Spleen (tissue), 11 donors: Measurements from ENCODE around the gene B4GALT3. TPM values are rescaled to one million over a fixed set of nuclear protein-coding genes. Genes with fewer than 3 reads are reported as not detected.

ENCODE experiments used
- DNase-seq: peaks from one replicate; pipeline ENCODE4 v3.0.0-alpha.2; 2020
- H3K27ac ChIP-seq, 8 donors: fragments of 200-600 bp; sonication (generic) in 7 of 8; 1 replicate in 4 of 8; 2 replicates in 4 of 8; pipeline versions ENCODE4 v1.5.0 to v1.8.0; 2016 to 2021; ENCODE audit warnings: inconsistent platforms in 4 of 8, mild to moderate bottlenecking in 4 of 8, moderate library complexity in 1 of 8
- H3K27me3 ChIP-seq, 7 donors: fragments of 200-600 bp; sonication (generic) in 6 of 7; replicated peaks in 1 of 7; 1 replicate in 4 of 7; 2 replicates in 3 of 7; pipeline versions ENCODE4 v1.5.0 to v1.8.0; 2016 to 2021; ENCODE audit warnings: inconsistent platforms in 3 of 7, mild to moderate bottlenecking in 1 of 7
- H3K36me3 ChIP-seq, 6 donors: fragments of 200-600 bp; sonication (generic) in 5 of 6; 1 replicate in 4 of 6; 2 replicates in 2 of 6; pipeline versions ENCODE4 v1.5.0 to v1.8.0; 2016 to 2021; ENCODE audit warnings: inconsistent platforms in 2 of 6
- H3K4me1 ChIP-seq, 6 donors: fragments of 200-600 bp; sonication (generic) in 5 of 6; 1 replicate in 3 of 6; 2 replicates in 3 of 6; pipeline versions ENCODE4 v1.5.0 to v1.8.0; 2016 to 2021; ENCODE audit warnings: inconsistent platforms in 3 of 6
- H3K4me3 ChIP-seq, 8 donors: fragments of 200-600 bp; sonication (generic) in 7 of 8; 1 replicate in 4 of 8; 2 replicates in 4 of 8; pipeline versions ENCODE4 v1.5.0 to v1.8.0; 2016 to 2021; ENCODE audit warnings: inconsistent platforms in 4 of 8, mild to moderate bottlenecking in 4 of 8, moderate library complexity in 2 of 8
- H3K9me3 ChIP-seq, 8 donors: fragments of 200-600 bp; sonication (generic) in 7 of 8; 1 replicate in 4 of 8; 2 replicates in 4 of 8; pipeline versions ENCODE4 v1.5.0 to v1.8.0; 2016 to 2021; ENCODE audit warnings: inconsistent platforms in 4 of 8
- CTCF ChIP-seq, 11 experiments: fragments of 200-600 bp in 7 of 11; fragments of 450-650 bp in 4 of 11; sonication (generic) in 4 of 11; IDR thresholded peaks in 8 of 11; conservative IDR thresholded peaks in 3 of 11; 1 replicate in 7 of 11; 2 replicates in 4 of 11; pipeline versions ENCODE4 v1.4.0 to v1.8.0; 2016 to 2021; ENCODE audit warnings: antibody characterized with exemption in 11 of 11, inconsistent platforms in 4 of 11, mild to moderate bottlenecking in 1 of 11
- POLR2A ChIP-seq, 3 donors: fragments of 450-650 bp; IDR thresholded peaks; one replicate each; pipeline ENCODE4 v1.5.1; 2017; ENCODE audit warnings: antibody characterized with exemption in 3 of 3, mild to moderate bottlenecking in 1 of 3
- POLR2AphosphoS5 ChIP-seq, 3 donors: sonication (generic); formaldehyde crosslinking; IDR thresholded peaks; one replicate each; pipeline ENCODE4 v1.5.1; 2017; ENCODE audit warnings: antibody characterized with exemption in 3 of 3
- WGBS, 5 donors: extraction: QIAGEN DNeasy Blood & Tissue Kit in 3 of 5; methylation state at CpG; one replicate each; pipeline versions ENCODE4 v1.1.5 to v1.1.7; 2013 to 2018; 5-methylcytosine and 5-hydroxymethylcytosine counted together
- intact Hi-C: fragments of 100-400 bp; cut with DNase I; formaldehyde crosslinking; loops from one replicate; pipeline ENCODE4 v1.15.0; 2023; ENCODE audit warnings: low total_unique reads
- polyA plus RNA-seq, 3 donors: library from polyadenylated mRNA; stranded (reverse); fragments of 200-250 nt; gene quantifications; one replicate each; pipeline ENCODE4 v1.2.1, GENCODE V29; 2013
- total RNA-seq, 7 donors: library from RNA; depleted of rRNA in 3 of 7; stranded (reverse); fragments of >200 nt in 3 of 7; fragmentation: NEBNext Ultra II Directional in 4 of 7; extraction: Animal tissue kit (Norgen Biotek cat#: 25700) in 4 of 7; gene quantifications; one replicate each; pipeline versions ENCODE4 v1.1.0 to v1.2.1, GENCODE V29; 2016 to 2021
- donor health status: healthy with polysubstance abuse.
- donor health status: DM: no; HTN: no; CAD: no; lungs with moderate emphysema.
- donor health status: DM: no; HTN: no; CAD: no.
- donor health status: Bipolar disorder and iron deficiency.
- donor health status: healthy.
- donor health status: DM: no; HTN: no; CAD: no.
- donor health status: DM: yes; HTN: yes; CAD: no.

B4GALT3 gene
- total and polyA plus RNA-seq, 10 donors, result 21.0 to 52.8 (median 34.1) TPM

GRCh38 chr1:161200421-161200991, 23.2 kb upstream of the B4GALT3 start:
- Histone ChIP-seq H3K36me3 (peaks cover 0 to 24% (median 6%) of the 10 kb centered on the region in 6 donors), H3K4me1 (peaks cover 52 to 97% (median 88%) of the 10 kb centered on the region in 6 donors), H3K4me3 (peak overlapping the region in 1 of 8 donors; percentile 83), H3K9me3 (no peaks in the 10 kb centered on the region), H3K27me3 (no peaks in the 10 kb centered on the region), H3K27ac (peak overlapping the region; percentile 93 to 97 (median 95))
- intact Hi-C loops, result no loop called here
- no peak for TF ChIP-seq CTCF (IDR thresholded peaks at IDR 0.05 in 8 of 11, conservative IDR thresholded peaks at IDR 0.05 in 3 of 11)
- no peak for TF ChIP-seq POLR2AphosphoS5 (IDR thresholded peaks at IDR 0.05)
- no peak for TF ChIP-seq POLR2A (IDR thresholded peaks at IDR 0.05)
- peak; percentile 77 for DNase-seq
- WGBS, 5 donors, result 37 to 65% (median 42%) methylated on average over 5 of the region's 5 CpGs

GRCh38 chr1:161199506-161200139, 22.3 kb upstream of the B4GALT3 start:
- peak overlapping the region; percentile 48 to 97 (median 94) for H3K27ac ChIP-seq
- TF ChIP-seq POLR2AphosphoS5 (IDR thresholded peaks at IDR 0.05) (no peak), CTCF (IDR thresholded peaks at IDR 0.05 in 8 of 11, conservative IDR thresholded peaks at IDR 0.05 in 3 of 11) (no peak), POLR2A (IDR thresholded peaks at IDR 0.05) (no peak)
- H3K27me3 ChIP-seq, result no peaks in the 10 kb centered on the region
- H3K4me1 ChIP-seq, result peaks cover 51 to 97% (median 88%) of the 10 kb centered on the region in 6 donors
- intact Hi-C loops, result no loop called here
- 51 to 69% (median 61%) methylated on average over 5 of the region's 5 CpGs for WGBS, 5 donors
- peaks cover 0 to 15% (median 2%) of the 10 kb centered on the region in 6 donors for H3K36me3 ChIP-seq
- peak; percentile 53 for DNase-seq
- H3K9me3 ChIP-seq, result no peaks in the 10 kb centered on the region
- H3K4me3 ChIP-seq, result no peak overlapping the region

DNA sequence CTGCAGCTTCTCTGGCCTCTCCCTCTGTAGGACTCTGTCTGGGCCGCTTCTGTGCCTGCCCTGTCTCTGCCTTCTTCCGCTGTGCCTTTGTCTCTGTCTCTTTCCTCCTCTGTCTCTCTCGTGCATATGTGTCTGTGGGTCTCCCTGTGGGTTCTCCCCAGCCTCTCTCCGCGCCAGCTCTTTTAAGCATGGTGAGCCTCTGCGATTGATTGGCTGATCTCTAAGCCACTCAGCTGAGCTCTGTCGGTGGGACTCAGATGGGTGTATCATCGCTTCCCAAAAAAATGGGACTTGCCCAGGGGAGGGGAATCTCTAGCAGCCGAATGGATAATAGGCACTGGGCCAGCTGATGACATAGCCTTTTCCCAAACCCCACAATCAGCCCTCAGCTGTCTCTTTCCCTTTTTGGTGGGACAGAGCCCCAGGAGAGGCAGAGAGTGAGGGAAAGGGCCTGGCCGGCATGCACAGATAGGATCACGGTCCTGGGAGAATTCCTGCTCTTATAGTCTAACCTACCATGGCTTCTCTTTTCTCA, 21.7 kb upstream of the B4GALT3 start, which contains the start of gene ADAMTS4:
TSS of gene ADAMTS4 (minus strand) at position 158 of the 535 bp plus-strand sequence. CDS start 427 bp downstream, outside the sequence.
- TF ChIP-seq POLR2A (IDR thresholded peaks at IDR 0.05) (no peak), CTCF (IDR thresholded peaks at IDR 0.05 in 8 of 11, conservative IDR thresholded peaks at IDR 0.05 in 3 of 11) (no peak), POLR2AphosphoS5 (IDR thresholded peaks at IDR 0.05) (peak in 2 of 3 donors; percentile 45 to 87)
- H3K4me3 ChIP-seq, result peak within 1 kb of the TSS; percentile 5 to 62 (median 22)
- intact Hi-C loops, result no loop called here
- 61 to 91% (median 70%) methylated on average over 11 of the region's 11 CpGs for WGBS, 5 donors
- H3K27me3 ChIP-seq, result no peaks in the 10 kb centered on the region
- no peaks in the 10 kb centered on the region for H3K9me3 ChIP-seq
- peaks cover 57 to 97% (median 88%) of the 10 kb centered on the region in 6 donors for H3K4me1 ChIP-seq
- peak within 1 kb of the TSS; percentile 48 to 97 (median 94) for H3K27ac ChIP-seq
- H3K36me3 ChIP-seq, result peaks cover 0 to 8% (median 2%) of the 10 kb centered on the region in 6 donors
- DNase-seq, result peak; percentile 47
